Upper lobe of left lung (tissue), 4 donors: Measurements from ENCODE around the gene CDH13.

ENCODE experiments used
- POLR2AphosphoS5 ChIP-seq, 2 donors: sonication (generic); formaldehyde crosslinking; IDR thresholded peaks; one replicate each; pipeline ENCODE4 v1.5.1; 2017; ENCODE audit warnings: antibody characterized with exemption in 2 of 2
- TF ChIP-seq, protein P1 (sequence below), 6 experiments: fragments of 450-650 bp in 4 of 6; fragments of 200-600 bp in 2 of 6; sonication (generic) in 2 of 6; IDR thresholded peaks; one replicate each; pipeline ENCODE4 v1.5.1; 2016 to 2019; ENCODE audit warnings: antibody characterized with exemption in 6 of 6

DNA sequence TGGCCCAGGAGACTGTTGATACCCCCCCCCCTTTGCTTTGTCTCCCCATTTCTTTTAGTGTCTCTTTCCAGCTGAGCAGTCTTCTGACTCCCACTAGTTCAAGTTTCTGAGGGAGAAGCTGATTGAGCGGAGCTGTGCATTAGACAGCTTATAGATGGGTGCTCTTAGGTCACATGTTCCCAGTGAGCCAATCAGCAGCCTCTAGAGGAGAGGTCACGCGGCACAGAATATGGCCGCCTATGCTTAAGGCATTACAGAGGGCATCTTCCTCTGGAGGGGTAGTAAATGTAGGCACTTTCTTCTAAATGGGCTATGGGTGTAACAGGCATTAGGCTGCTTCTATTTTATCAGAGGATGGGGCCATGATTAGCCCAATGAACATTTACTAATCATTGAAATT, 131.6 kb downstream of the CDH13 start:
- TF ChIP-seq, protein P1, sequence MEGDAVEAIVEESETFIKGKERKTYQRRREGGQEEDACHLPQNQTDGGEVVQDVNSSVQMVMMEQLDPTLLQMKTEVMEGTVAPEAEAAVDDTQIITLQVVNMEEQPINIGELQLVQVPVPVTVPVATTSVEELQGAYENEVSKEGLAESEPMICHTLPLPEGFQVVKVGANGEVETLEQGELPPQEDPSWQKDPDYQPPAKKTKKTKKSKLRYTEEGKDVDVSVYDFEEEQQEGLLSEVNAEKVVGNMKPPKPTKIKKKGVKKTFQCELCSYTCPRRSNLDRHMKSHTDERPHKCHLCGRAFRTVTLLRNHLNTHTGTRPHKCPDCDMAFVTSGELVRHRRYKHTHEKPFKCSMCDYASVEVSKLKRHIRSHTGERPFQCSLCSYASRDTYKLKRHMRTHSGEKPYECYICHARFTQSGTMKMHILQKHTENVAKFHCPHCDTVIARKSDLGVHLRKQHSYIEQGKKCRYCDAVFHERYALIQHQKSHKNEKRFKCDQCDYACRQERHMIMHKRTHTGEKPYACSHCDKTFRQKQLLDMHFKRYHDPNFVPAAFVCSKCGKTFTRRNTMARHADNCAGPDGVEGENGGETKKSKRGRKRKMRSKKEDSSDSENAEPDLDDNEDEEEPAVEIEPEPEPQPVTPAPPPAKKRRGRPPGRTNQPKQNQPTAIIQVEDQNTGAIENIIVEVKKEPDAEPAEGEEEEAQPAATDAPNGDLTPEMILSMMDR (IDR thresholded peaks at IDR 0.05): no peak
- no peak for TF ChIP-seq POLR2AphosphoS5 (IDR thresholded peaks at IDR 0.05)
